RWPE1 (cell line): Measurements from ENCODE around the gene BPNT1.
A peak's percentile ranks its signal among the peaks of the same experiment; 100 is the strongest.

Experiments used
- CTCF ChIA-PET: fragments of 350-600 bp; sonication (Branson Sonifier 250); formaldehyde crosslinking; extraction: SDS; loops from one replicate; lab custom pipeline; 2021; lab: Yijun Ruan, JAX
- POLR2A ChIA-PET: fragments of 400-600 bp; formaldehyde crosslinking; extraction: SDS; loops from one replicate; lab custom pipeline; 2020; ENCODE audit warnings: antibody characterized with exemption; ENCODE audit not compliant: low non-redundant PET; lab: Yijun Ruan, JAX
- DNase-seq: peaks from one replicate; pipeline ENCODE4 v3.0.0; 2012; ENCODE audit warnings: low spot score
- H3K27ac ChIP-seq: fragments of 450-650 bp; 2 replicates; pipeline ENCODE4 v1.5.1; 2017
- TF ChIP-seq, protein P1 (sequence below): fragments of 450-650 bp; conservative IDR thresholded peaks from 2 replicates; pipeline ENCODE4 v1.5.1; 2017; ENCODE audit warnings: low read depth, mild to moderate bottlenecking

Gene BPNT1

GRCh38 chr1:220046052-220046930 lies 43.3 kb downstream of the BPNT1 start, which contains the start of gene EPRS1:
TSS of gene EPRS1 (minus strand) at chr1:220046505. CDS start at chr1:220046388, 117 bp downstream.
- TF ChIP-seq, protein P1, sequence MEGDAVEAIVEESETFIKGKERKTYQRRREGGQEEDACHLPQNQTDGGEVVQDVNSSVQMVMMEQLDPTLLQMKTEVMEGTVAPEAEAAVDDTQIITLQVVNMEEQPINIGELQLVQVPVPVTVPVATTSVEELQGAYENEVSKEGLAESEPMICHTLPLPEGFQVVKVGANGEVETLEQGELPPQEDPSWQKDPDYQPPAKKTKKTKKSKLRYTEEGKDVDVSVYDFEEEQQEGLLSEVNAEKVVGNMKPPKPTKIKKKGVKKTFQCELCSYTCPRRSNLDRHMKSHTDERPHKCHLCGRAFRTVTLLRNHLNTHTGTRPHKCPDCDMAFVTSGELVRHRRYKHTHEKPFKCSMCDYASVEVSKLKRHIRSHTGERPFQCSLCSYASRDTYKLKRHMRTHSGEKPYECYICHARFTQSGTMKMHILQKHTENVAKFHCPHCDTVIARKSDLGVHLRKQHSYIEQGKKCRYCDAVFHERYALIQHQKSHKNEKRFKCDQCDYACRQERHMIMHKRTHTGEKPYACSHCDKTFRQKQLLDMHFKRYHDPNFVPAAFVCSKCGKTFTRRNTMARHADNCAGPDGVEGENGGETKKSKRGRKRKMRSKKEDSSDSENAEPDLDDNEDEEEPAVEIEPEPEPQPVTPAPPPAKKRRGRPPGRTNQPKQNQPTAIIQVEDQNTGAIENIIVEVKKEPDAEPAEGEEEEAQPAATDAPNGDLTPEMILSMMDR: peak; percentile 65
- ChIA-PET POLR2A (interaction anchor here (0.6 kb wide), 2 partner anchors 42 to 182 kb away, joined by 3 to 6 read pairs; no protein-coding TSS in a partner anchor), CTCF (interaction anchor here (0.9 kb wide), 1 partner anchor 59 kb away, joined by 7 read pairs; no protein-coding TSS in a partner anchor)
- peak within 1 kb of the TSS; percentile 92 for H3K27ac ChIP-seq
- DNase-seq: peak; percentile 97

- CTCF ChIA-PET: interaction anchor here (0.9 kb wide), 1 partner anchor 59 kb away, joined by 7 read pairs; no protein-coding TSS in a partner anchor
Observed at GRCh38 chr1:220045356-220046051, 44.1 kb downstream of the BPNT1 start.

DNA sequence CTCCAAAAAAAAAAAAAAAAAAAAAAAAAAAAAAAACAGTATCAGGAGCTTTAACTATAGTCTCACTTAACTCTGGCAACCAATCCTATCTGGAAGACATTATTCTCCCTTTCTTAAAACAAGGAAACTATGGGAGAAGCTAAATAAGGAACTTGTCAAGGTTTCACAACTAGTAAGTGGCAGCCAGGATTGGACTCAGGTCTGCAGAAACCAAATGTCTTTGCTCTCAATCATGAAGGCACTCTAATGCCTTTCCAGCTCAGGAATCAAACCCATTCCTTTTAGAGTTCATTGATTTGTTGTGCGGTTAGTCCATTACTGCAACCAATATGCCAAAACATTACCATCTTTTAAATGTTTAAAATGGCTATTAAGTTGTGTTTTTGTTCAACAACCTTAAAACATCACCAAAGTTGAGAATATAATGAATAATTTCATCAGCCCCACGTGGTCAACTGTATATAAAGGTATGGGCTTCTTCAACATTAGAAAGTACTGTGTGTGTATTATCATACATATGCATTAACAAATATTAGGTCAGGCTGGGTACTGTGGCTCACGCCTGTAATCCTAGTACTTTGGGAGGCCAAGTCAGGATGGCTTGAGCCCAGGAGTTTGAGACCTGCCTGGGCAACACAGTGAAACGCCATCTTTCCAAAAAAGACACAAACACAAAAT lies 44.8 kb downstream of the BPNT1 start:
- DNase-seq: no peak
- POLR2A ChIA-PET: interaction anchor here (0.5 kb wide), 1 partner anchor 214 kb away, joined by 3 read pairs; no protein-coding TSS in a partner anchor
- CTCF ChIA-PET: interaction anchor here (0.7 kb wide), 1 partner anchor 78 kb away, joined by 3 read pairs; no protein-coding TSS in a partner anchor
- TF ChIP-seq, protein P1: no peak
- H3K27ac ChIP-seq: peak overlapping the region; percentile 44; the same call in 1 of the 2 replicates

More at GRCh38 chr1:220045356-220046051, 44.1 kb downstream of the BPNT1 start:
- POLR2A ChIA-PET: interaction anchor here (0.6 kb wide), 2 partner anchors 43 to 181 kb away, joined by 3 to 6 read pairs; no protein-coding TSS in a partner anchor
- TF ChIP-seq, protein P1: no peak
- peak overlapping the region; percentile 92 for H3K27ac ChIP-seq
- DNase-seq: peak; percentile 46

GRCh38 chr1:220043646-220044045 lies 45.9 kb downstream of the BPNT1 start:
- no peak for DNase-seq
- H3K27ac ChIP-seq: no peak overlapping the region
- ChIA-PET POLR2A (no interaction called here), CTCF (interaction anchor here (0.6 to 0.7 kb wide), 2 partner anchors 26 to 47 kb away, joined by 3 read pairs; no protein-coding TSS in a partner anchor)
- TF ChIP-seq, protein P1: no peak

- ChIA-PET CTCF (interaction anchor here (0.7 to 1.3 kb wide), 2 partner anchors 49 to 52 kb away, joined by 4 read pairs; no protein-coding TSS in a partner anchor), POLR2A (interaction anchor here (0.6 kb wide), 1 partner anchor 49 kb away, joined by 3 read pairs; no protein-coding TSS in a partner anchor)
- TF ChIP-seq, protein P1: no peak
- no peak overlapping the region for H3K27ac ChIP-seq
- DNase-seq: no peak
Observed at GRCh38 chr1:220040028-220040596, 49.5 kb downstream of the BPNT1 start.
